ENCODE results near the gene PTGFRN.

Gene PTGFRN

GRCh38 chr1:117008656-117009055 is 98.9 kb downstream of the PTGFRN start:
- no peak for TF ChIP-seq CTCF (IDR thresholded peaks at IDR 0.05)
- no peak overlapping the region for H3K4me3 ChIP-seq
- H3K27ac ChIP-seq: no peak overlapping the region
- DNase-seq (ENCODE audit: low spot score): no peak

GRCh38 chr1:117009132-117009531 is 99.4 kb downstream of the PTGFRN start:
- no peak for TF ChIP-seq CTCF (IDR thresholded peaks at IDR 0.05)
- Histone ChIP-seq H3K4me3 (no peak overlapping the region), H3K27ac (no peak overlapping the region)
- DNase-seq (ENCODE audit: low spot score): no peak

- DNase-seq (ENCODE audit: low spot score): no peak
- no peak overlapping the region for H3K4me3 ChIP-seq
- no peak for TF ChIP-seq CTCF (IDR thresholded peaks at IDR 0.05)
- no peak overlapping the region for H3K27ac ChIP-seq
Measured at GRCh38 chr1:117010310-117010969, 100.7 kb downstream of the PTGFRN start.

GRCh38 chr1:117011334-117011733 is 101.6 kb downstream of the PTGFRN start:
- Histone ChIP-seq H3K4me3 (no peak overlapping the region), H3K27ac (no peak overlapping the region)
- no peak for DNase-seq (ENCODE audit: low spot score)
- TF ChIP-seq CTCF (IDR thresholded peaks at IDR 0.05): no peak

GRCh38 chr1:117013309-117013858 is 103.7 kb downstream of the PTGFRN start:
- no peak overlapping the region for H3K27ac ChIP-seq
- no peak overlapping the region for H3K4me3 ChIP-seq
- TF ChIP-seq CTCF (IDR thresholded peaks at IDR 0.05): no peak
- DNase-seq (ENCODE audit: low spot score): no peak

- H3K4me3 ChIP-seq: no peak overlapping the region
- TF ChIP-seq CTCF (IDR thresholded peaks at IDR 0.05): no peak
- DNase-seq (ENCODE audit: low spot score): no peak
- H3K27ac ChIP-seq: no peak overlapping the region
Measured at GRCh38 chr1:117014209-117014608, 104.5 kb downstream of the PTGFRN start.

GRCh38 chr1:117015724-117016123 is 106.0 kb downstream of the PTGFRN start:
- DNase-seq (ENCODE audit: low spot score): no peak
- H3K4me3 ChIP-seq: no peak overlapping the region
- no peak for TF ChIP-seq CTCF (IDR thresholded peaks at IDR 0.05)
- H3K27ac ChIP-seq: no peak overlapping the region

Measured in coronary artery (tissue), 2 donors.